NCI-H2171 treated with DMSO at 0.1 percent for 48 hours (cell line): ENCODE results near the gene GPR149.

Source experiments
- DNase-seq: peaks from one replicate; lab custom pipeline; 2025; lab: John Stamatoyannopoulos, UW

Gene GPR149

GRCh38 chr3:154338570-154338969 lies 91.4 kb downstream of the GPR149 start:
- DNase-seq: no peak

- no peak for DNase-seq
These were observed 92.0 kb downstream of the GPR149 start for GRCh38 chr3:154338008-154338407.

GRCh38 chr3:154334973-154335420 lies 95.0 kb downstream of the GPR149 start:
- peak; percentile 48 for DNase-seq

GRCh38 chr3:154327871-154328270 lies 102.1 kb downstream of the GPR149 start:
- no peak for DNase-seq

GRCh38 chr3:154324919-154325318 lies 105.1 kb downstream of the GPR149 start:
- DNase-seq: peak; percentile 51

- peak; percentile 92 for DNase-seq
These were observed 105.9 kb downstream of the GPR149 start, which contains the start of gene DHX36 for GRCh38 chr3:154323891-154324738. Gene DHX36 (minus strand): TSS chr3:154324487. CDS start chr3:154324416, 71 bp downstream.

GRCh38 chr3:154316974-154317767 lies 112.8 kb downstream of the GPR149 start:
- no peak for DNase-seq

- DNase-seq: no peak
These were observed 115.8 kb downstream of the GPR149 start for GRCh38 chr3:154314152-154314551.

GRCh38 chr3:154310840-154311239 lies 119.2 kb downstream of the GPR149 start:
- DNase-seq: no peak

GRCh38 chr3:154307363-154307762 lies 122.6 kb downstream of the GPR149 start:
- DNase-seq: no peak

GRCh38 chr3:154304936-154305335 lies 125.1 kb downstream of the GPR149 start:
- DNase-seq: no peak

GRCh38 chr3:154304116-154304786 lies 125.7 kb downstream of the GPR149 start:
- no peak for DNase-seq

- DNase-seq: no peak
These were observed 128.4 kb downstream of the GPR149 start for GRCh38 chr3:154301561-154301960.

- DNase-seq: no peak
These were observed 136.0 kb downstream of the GPR149 start for GRCh38 chr3:154294016-154294415.

- DNase-seq: no peak
These were observed 139.8 kb downstream of the GPR149 start for GRCh38 chr3:154290187-154290586.
